PC-3 (cell line): ENCODE results near the gene HHATL.

ENCODE experiments used
- EZH2phosphoT487 ChIP-seq: fragments of 300-600 bp; sonication (generic); IDR thresholded peaks from 2 replicates; pipeline ENCODE4 v1.6.1; 2018; ENCODE audit warnings: mild to moderate bottlenecking, antibody characterized with exemption, low read length, borderline replicate concordance
- TF ChIP-seq, protein P1 (sequence below): fragments of 300-600 bp; sonication (generic); conservative IDR thresholded peaks from 2 replicates; pipeline ENCODE4 v1.5.1; 2017; ENCODE audit warnings: antibody characterized with exemption, low read depth, mild to moderate bottlenecking, low read length

DNA sequence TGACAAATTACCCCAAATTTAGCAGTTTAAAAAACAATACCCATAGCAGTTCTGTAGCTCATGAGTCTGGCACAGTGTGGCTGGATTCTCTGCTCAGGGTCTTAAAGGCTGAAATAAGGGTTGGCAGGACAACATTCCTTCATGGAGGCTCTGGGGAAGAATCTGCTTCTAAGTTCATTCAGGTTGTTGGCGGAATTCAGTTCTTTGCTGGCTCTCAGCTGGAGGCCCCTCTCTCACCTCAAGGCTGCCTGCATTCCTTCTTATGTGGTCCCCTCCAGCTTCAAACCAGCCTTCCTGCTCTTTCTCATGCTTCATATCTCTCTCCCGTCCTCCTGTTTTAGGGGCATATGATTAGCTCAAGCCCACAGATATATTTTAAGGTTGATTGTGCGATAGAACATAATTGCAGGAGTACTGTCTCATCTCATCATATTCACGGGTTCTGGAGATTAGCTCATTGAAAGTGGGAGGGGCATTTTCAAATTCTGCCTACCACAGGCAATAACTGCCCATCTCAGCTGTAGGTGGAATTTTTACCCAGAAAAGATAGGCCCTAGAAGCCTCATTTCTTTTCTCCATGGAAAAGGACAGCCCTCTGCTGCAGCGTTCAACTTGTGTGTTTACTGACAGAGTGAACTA lies 54.7 kb downstream of the HHATL start:
- no peak for TF ChIP-seq EZH2phosphoT487
- TF ChIP-seq, protein P1, sequence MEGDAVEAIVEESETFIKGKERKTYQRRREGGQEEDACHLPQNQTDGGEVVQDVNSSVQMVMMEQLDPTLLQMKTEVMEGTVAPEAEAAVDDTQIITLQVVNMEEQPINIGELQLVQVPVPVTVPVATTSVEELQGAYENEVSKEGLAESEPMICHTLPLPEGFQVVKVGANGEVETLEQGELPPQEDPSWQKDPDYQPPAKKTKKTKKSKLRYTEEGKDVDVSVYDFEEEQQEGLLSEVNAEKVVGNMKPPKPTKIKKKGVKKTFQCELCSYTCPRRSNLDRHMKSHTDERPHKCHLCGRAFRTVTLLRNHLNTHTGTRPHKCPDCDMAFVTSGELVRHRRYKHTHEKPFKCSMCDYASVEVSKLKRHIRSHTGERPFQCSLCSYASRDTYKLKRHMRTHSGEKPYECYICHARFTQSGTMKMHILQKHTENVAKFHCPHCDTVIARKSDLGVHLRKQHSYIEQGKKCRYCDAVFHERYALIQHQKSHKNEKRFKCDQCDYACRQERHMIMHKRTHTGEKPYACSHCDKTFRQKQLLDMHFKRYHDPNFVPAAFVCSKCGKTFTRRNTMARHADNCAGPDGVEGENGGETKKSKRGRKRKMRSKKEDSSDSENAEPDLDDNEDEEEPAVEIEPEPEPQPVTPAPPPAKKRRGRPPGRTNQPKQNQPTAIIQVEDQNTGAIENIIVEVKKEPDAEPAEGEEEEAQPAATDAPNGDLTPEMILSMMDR, result no peak
